ENCODE measurements around the gene USP2. TPM values are rescaled to one million over a fixed set of nuclear protein-coding genes. Genes with fewer than 3 reads are reported as not detected.

The USP2 gene
- total and polyA plus RNA-seq, 2 of the 8 experiments (the other 6 are each of a cell fraction or from before 2014, with no cell fraction given) = 2.2 to 6.9 TPM

- TF ChIP-seq SP1 (IDR thresholded peaks at IDR 0.05; ENCODE audit: low read depth, low read length) = no peak
- peak; percentile 66 for TF ChIP-seq TEAD4 (IDR thresholded peaks at IDR 0.05; ENCODE audit: low read depth, low read length)
- peak; percentile 11 for TF ChIP-seq NANOG (IDR thresholded peaks at IDR 0.05; ENCODE audit: insufficient read depth, low read depth, low read length, poor library complexity, severe bottlenecking)
- 0 out of 2 replicates have a peak, but pooled peaks have one; percentile 13 for TF ChIP-seq ATF2 (IDR thresholded peaks at IDR 0.05; ENCODE audit: low read length)
- TF ChIP-seq JUND (IDR thresholded peaks at IDR 0.05; ENCODE audit: low read length) = no peak
- TF ChIP-seq TAF7 (optimal IDR thresholded peaks at IDR 0.05; ENCODE audit: borderline replicate concordance, low read depth, low read length) = no peak
- no peak for TF ChIP-seq KDM1A (IDR thresholded peaks at IDR 0.05; ENCODE audit: borderline replicate concordance, low read length)
Observed at GRCh38 chr11:119338318-119338890, 43.1 kb downstream of the USP2 start (continued).
